Lower leg skin (tissue), 3 donors: ENCODE data around the gene SH3RF1.

Experiments used
- CTCF ChIP-seq, 3 donors: fragments of 450-650 bp; IDR thresholded peaks; one replicate each; pipeline ENCODE4 v1.5.1; 2016; ENCODE audit warnings: antibody characterized with exemption in 3 of 3, mild to moderate bottlenecking in 3 of 3, moderate library complexity in 2 of 3
- POLR2A ChIP-seq, 2 donors: fragments of 450-650 bp; IDR thresholded peaks; one replicate each; pipeline ENCODE4 v1.6.1; 2016 to 2017; ENCODE audit warnings: antibody characterized with exemption in 2 of 2, mild to moderate bottlenecking in 1 of 2, moderate library complexity in 1 of 2

- TF ChIP-seq CTCF (IDR thresholded peaks at IDR 0.05) (no peak), POLR2A (IDR thresholded peaks at IDR 0.05) (no peak)
These were observed 95.3 kb downstream of the SH3RF1 start for GRCh38 chr4:169175476-169175875.
